Activated CD8-positive, alpha-beta memory T cell treated with anti-CD3 and anti-CD28 coated beads, Interleukin-2, amount 50 U/mL, for 1 hour (primary cell): Measurements from ENCODE around the gene KRTAP9-2.
"Not testable (repeated sequence)": the region's sequence is repeated elsewhere in the genome, so short reads cannot be mapped to it uniquely, and the experiment has no call there.

Experiments
- DNase-seq: peaks from one replicate; pipeline ENCODE4 v3.0.0-alpha.2; 2020; ENCODE audit errors: extremely low read depth

KRTAP9-2 gene

GRCh38 chr17:41237116-41237515 lies 10.7 kb downstream of the KRTAP9-2 start:
- not testable (repeated sequence) for DNase-seq

DNA sequence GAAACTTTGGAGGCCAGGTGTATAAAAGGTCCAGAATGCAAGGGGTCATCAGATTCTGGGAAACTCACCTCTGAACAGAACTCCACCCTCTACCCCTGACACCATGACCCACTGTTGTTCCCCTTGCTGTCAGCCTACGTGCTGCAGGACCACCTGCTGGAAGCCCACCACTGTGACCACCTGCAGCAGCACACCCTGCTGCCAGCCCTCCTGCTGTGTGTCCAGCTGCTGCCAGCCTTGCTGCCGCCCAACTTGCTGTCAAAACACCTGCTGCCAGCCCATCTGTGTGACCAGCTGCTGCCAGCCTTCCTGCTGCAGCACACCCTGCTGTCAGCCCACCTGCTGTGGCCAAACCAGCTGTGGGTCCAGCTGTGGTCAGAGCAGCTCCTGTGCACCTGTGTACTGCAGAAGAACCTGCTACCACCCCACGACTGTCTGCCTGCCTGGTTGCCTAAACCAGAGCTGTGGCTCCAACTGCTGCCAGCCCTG lies 11.5 kb downstream of the KRTAP9-2 start, which contains the start of gene KRTAP9-8:
Gene KRTAP9-8 (plus strand): TSS at position 51 of the 489 bp plus-strand sequence. CDS start 53 bp downstream, at position 104.
- not testable (repeated sequence) for DNase-seq

DNA sequence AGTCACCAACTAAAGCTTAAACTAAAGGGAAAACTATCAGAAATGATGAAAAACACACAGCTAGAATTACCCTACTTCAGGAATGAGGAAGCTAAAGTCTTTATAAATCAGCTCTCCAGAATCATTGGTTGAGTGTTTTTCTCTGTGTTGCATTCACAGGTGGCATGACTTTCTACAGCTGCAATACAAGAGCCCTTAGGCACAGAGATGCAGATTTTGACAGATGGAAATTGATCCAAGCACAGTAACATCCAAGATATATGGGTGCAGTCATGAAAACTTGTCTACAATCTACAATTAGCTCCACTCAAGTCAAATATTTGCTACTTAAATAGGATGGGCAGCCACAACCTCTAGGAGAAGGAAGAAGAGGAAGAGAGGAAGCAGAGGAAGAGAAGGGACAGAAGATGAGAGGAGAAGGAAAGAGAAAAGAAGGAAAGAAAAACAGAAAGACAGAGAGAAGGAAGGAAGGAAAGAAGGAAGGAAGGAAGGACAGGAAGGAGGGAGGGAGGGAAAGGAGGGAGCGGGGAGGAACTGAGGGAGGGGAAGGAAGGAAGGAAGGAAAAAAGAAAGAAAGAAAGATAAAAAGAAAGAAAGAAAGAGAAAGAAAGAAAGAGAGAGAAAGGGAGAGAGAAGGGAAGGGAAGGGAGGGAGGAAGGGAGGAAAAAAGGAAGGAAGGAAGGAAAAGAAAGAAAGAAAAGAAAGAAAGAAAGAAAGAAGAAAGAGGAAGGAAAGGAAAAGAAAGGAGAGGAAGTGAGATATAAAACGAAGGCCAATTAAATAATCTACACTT lies 20.7 kb downstream of the KRTAP9-2 start:
- DNase-seq = not testable (repeated sequence)

- not testable (repeated sequence) for DNase-seq
Observed at GRCh38 chr17:41249637-41250240, 23.3 kb downstream of the KRTAP9-2 start, which contains the start of gene KRTAP9-4. Gene KRTAP9-4 (plus strand): TSS chr17:41249687. CDS start chr17:41249721, 34 bp downstream.

GRCh38 chr17:41251261-41251660 lies 24.8 kb downstream of the KRTAP9-2 start:
- no peak for DNase-seq

- DNase-seq = no peak
Observed at GRCh38 chr17:41254861-41255260, 28.4 kb downstream of the KRTAP9-2 start.

- DNase-seq = not testable (repeated sequence)
Observed at GRCh38 chr17:41255381-41256290, 29.2 kb downstream of the KRTAP9-2 start, which contains the start of gene KRTAP9-9. Gene KRTAP9-9 (plus strand): TSS chr17:41255384.

- DNase-seq = no peak
Observed at GRCh38 chr17:41256291-41256685, 29.8 kb downstream of the KRTAP9-2 start.

GRCh38 chr17:41258406-41258805 lies 32.0 kb downstream of the KRTAP9-2 start:
- no peak for DNase-seq

- no peak for DNase-seq
Observed at GRCh38 chr17:41263212-41263611, 36.8 kb downstream of the KRTAP9-2 start.

GRCh38 chr17:41264599-41264998 lies 38.2 kb downstream of the KRTAP9-2 start:
- DNase-seq = no peak

DNA sequence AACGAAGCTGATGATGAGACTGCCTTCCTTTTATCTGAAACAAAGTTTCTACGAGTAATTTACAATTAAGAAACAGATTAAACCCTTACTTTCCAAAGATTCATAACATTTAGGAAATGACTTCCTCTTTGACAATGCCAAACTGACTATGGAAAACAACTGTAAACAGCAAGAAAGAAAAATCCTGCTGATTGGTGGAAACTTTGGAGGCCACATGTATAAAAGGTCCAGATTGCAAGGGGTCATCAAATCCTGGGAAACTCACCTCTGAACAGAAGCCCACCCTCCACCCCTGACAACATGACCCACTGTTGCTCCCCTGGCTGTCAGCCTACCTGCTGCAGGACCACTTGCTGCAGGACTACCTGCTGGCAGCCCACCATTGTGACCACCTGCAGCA lies 38.6 kb downstream of the KRTAP9-2 start, which contains the start of gene KRTAP9-6:
Gene KRTAP9-6 (plus strand): TSS at position 301 of the 400 bp plus-strand sequence. CDS start 0 bp downstream, at position 301.
- no peak for DNase-seq

GRCh38 chr17:41267711-41268110 lies 41.3 kb downstream of the KRTAP9-2 start:
- DNase-seq = no peak

GRCh38 chr17:41271323-41271722 lies 44.9 kb downstream of the KRTAP9-2 start:
- DNase-seq = not testable (repeated sequence)

- no peak for DNase-seq
Observed at GRCh38 chr17:41271858-41272257, 45.4 kb downstream of the KRTAP9-2 start.

GRCh38 chr17:41275648-41276190 lies 49.3 kb downstream of the KRTAP9-2 start, which contains the start of gene KRTAP9-7:
Gene KRTAP9-7 (plus strand): TSS chr17:41275698. CDS start chr17:41275698, 0 bp downstream.
- DNase-seq = not testable (repeated sequence)
